GM18499 (cell line): ENCODE measurements around the gene MED13.
A peak's percentile ranks its signal among the peaks of the same experiment; 100 is the strongest.

Experiments
- ATAC-seq: cut with Tn5 transposase; IDR thresholded peaks from one replicate; pipeline ENCODE4 v1.9.1; 2021; ENCODE audit warnings: moderate number of reproducible peaks; ENCODE audit not compliant: insufficient read depth, unreplicated experiment

MED13 gene, protein sequence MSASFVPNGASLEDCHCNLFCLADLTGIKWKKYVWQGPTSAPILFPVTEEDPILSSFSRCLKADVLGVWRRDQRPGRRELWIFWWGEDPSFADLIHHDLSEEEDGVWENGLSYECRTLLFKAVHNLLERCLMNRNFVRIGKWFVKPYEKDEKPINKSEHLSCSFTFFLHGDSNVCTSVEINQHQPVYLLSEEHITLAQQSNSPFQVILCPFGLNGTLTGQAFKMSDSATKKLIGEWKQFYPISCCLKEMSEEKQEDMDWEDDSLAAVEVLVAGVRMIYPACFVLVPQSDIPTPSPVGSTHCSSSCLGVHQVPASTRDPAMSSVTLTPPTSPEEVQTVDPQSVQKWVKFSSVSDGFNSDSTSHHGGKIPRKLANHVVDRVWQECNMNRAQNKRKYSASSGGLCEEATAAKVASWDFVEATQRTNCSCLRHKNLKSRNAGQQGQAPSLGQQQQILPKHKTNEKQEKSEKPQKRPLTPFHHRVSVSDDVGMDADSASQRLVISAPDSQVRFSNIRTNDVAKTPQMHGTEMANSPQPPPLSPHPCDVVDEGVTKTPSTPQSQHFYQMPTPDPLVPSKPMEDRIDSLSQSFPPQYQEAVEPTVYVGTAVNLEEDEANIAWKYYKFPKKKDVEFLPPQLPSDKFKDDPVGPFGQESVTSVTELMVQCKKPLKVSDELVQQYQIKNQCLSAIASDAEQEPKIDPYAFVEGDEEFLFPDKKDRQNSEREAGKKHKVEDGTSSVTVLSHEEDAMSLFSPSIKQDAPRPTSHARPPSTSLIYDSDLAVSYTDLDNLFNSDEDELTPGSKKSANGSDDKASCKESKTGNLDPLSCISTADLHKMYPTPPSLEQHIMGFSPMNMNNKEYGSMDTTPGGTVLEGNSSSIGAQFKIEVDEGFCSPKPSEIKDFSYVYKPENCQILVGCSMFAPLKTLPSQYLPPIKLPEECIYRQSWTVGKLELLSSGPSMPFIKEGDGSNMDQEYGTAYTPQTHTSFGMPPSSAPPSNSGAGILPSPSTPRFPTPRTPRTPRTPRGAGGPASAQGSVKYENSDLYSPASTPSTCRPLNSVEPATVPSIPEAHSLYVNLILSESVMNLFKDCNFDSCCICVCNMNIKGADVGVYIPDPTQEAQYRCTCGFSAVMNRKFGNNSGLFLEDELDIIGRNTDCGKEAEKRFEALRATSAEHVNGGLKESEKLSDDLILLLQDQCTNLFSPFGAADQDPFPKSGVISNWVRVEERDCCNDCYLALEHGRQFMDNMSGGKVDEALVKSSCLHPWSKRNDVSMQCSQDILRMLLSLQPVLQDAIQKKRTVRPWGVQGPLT (N-terminal part only)

DNA sequence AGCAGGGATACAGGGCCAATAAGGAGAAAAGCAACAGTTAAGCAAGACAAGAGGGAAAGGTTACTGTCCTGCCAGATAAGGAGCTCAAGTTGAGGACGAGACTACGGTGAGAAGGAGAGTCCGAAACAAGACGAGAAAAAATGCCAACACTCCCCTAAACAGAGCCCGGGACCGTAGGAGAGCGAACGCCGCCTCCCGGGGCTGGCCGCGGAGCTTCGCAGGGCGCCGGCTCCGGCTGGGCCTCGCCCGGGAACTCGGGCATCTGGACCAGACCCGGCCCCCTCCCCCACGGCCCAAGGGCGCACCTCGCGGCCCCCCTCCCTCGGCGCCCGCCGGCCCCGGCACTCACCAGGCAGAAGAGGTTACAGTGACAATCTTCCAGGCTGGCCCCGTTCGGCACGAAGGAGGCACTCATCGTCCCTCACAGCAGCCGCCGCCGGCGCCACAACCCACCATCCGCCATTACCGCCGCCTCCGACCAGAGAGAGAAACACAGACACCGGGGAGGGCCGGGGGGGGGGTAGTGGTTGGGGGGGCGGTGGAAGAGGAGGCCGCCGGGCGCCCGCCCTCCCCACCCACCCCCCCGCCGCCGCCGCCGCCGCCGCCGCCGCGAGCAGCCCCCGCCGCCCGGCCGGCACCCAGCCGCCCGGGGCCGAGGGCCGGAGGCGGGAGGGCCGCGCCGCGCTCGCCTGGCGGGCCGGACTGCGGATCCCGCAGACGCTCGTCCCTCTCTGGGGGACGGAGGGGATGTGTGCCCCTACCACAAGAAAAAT lies at the start of gene MED13:
MED13 (minus strand) TSS at position 488 of the 773 bp plus-strand sequence; CDS start at position 415, 73 bp downstream.
- ATAC-seq, result no peak

DNA sequence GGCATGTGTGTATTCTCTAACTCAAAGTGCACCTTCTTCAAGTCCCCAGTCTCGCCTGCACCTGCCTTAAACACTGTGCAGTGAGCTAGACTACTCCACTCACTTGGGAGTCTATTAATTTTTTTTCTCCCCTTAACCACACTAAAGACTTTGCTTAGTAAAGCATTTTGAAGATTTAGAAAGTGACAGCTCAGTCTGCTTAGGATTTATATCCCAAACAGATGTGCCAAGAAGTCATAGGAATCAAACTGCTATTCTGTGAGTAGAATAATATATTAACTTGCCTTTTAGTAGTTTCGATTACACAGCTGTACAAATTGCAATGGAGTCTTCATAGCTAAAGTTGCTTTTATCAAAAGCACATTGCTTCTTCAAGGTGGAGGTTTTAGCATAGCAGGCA lies 47.2 kb upstream of the MED13 start:
- no peak for ATAC-seq

DNA sequence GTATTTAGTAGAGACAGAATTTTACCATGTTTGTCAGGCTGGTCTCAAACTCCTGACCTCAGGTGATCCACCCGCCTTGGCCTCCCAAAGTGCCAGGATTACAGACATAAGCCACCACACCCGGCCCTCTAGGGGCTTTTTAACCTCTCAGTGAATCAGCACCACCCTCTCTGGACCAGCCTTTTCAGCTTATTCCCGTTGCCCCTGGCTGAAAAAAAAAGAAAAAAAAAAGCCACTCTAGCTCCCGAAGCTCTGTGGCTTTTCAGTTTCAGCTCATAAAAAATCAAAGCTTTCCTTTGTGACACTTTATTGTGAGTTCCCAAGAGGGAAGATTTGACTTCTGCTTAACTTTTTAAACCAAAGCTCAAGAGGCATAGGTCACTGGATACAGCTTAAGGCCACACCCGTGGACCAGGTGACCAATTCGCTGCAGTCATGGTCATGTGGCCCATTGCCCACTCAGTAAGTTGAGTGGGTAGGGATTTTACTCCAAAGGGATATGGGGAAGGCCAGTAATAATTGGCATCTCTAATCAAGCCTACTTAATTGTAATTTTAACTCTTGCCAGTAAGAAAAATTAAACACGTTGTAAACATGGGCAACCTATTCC lies 46.6 kb upstream of the MED13 start:
- no peak for ATAC-seq

DNA sequence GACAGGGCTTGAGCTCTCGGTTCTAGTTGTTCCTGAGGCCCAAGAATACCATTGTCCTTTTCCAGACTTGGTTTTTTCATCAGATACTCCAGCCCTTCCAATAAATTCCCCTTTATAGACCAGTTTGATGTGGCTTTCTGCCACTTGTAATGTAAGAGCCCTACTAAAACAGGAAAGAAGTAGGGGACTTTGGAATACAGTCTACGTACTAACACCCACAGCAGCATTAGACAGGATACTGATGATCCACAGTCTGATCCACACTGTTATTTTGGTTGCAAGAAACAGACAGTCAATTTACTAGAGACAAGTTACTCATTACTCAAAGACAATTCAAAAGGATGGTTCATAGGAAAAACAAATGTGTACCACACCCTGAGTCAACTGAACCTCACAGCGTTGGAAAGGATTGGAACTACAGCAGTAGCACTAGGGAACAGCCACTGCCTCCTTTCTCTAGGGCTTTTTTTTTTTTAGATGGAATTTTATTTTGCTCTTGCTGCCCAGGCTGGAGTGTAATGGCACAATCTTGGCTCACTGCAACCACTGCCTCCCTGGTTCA lies 45.9 kb upstream of the MED13 start:
- no peak for ATAC-seq

DNA sequence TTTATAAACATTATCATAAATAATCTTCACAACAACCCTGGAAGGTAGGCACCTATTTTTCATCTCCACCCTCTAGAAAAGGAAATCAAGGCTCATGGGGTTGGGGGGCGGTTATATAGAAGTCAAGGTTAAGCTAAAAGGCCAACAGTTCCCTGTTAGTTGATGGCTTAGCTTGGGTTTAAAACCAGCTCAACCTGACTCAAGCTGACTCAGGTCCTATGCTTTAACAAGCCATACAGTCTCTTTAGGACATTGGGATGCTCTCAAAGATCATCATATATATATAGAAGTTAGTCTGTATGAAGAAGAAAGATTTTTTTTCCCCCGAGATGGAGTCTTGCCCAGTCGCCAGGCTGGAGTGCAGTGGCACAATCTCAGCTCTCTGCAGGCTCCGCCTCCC lies 44.8 kb upstream of the MED13 start:
- no peak for ATAC-seq

DNA sequence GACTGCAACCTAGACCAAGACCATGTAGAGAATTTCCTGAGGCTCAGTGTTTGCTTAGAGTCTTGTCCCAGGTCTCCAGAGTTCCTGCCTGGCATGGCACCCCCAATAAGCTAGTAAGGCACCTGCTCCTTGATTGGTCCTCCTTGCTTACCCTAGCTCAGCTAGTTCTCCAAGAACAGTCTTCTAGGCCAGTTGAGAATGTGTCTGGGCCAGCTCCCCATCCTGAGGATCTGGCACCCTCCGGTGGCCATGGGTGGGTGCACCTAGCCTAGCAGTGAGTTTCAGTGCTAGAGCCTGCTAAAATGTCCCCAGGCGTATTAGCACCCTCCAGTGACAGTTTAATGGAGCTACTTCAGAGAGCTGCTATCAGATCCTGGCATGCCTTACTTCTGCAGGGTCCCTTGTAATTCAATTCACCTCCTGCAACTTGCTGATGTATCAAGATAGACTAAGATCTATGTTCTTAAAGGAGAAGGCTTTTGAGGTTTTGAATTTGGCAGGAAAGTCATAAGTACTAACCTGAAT lies 44.4 kb upstream of the MED13 start:
- ATAC-seq, result peak; percentile 97

DNA sequence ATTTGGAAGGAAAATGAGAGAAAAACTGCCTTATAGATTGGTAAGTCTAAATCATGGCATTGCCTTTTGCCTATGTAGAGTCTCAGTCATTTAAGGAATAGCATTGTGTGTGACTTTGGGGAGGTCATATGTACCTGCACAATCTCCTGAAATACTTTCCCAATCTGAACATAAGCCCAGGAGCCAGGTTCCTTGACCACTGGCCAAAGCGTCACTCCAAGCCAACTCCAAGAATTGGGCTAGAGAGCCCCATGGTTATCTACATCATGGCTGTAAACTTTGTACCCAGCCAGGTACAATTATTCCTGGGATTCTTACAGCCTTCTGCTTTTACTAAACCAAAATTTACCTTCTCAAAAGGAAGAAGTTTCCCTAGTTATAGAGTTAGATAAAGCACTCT lies 40.8 kb upstream of the MED13 start:
- no peak for ATAC-seq

DNA sequence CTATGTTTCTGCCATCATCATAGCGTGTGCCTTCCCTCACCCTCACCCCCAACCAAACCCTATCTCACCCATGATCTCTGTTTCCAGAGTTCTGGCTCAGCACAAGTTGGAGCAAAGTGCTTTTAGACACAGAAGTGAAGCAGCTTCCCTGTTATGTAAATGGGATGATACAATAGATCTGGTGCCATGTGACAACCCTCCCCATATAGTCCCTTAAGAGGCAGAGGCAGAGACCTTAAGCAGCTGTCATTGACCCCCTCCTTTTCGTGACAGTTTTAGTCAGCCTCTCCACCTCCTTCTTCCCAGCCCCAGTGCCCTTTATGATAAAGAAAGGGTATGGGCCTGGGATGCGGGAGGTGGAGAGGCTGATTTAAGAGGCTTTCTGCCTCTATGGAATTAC lies 40.3 kb upstream of the MED13 start:
- ATAC-seq, result no peak

DNA sequence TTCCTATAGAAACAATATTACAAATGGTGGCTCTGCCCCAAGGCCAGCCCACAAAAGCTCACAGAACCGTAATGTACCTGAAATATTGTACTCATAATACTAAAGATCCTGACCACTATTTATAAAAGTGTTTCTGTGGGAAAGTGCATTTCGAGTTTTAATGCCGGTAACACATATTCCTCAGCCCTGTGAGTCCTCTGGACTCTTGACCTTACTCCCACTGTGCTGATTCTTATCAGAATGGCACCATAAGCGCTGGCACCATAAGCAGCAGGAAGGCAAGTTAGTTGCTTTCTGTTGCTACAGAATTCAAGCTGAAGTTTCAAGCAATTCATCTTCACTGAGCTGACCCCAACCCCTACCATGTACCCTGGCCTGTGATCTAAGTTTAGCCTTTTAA lies 36.4 kb upstream of the MED13 start:
- ATAC-seq, result no peak

DNA sequence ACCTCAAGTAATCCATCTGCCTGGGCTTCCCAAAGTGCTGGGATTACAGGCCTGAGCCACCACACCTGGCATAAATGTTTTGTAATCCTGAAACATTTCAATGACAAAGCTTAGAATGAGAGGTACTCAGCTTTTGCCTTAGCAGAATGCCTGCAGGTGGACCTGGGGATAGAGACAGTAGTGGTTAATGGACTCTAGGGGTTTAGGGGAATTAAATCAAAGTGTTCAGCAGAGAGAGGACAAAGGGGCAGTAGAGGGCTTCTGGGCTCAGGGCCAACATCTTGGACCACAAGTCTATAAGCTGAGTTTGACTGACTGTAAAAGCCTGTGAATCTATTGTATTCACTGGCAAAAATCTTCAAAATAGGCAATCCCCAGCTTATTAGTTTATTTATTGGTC lies 36.0 kb upstream of the MED13 start:
- ATAC-seq, result no peak

DNA sequence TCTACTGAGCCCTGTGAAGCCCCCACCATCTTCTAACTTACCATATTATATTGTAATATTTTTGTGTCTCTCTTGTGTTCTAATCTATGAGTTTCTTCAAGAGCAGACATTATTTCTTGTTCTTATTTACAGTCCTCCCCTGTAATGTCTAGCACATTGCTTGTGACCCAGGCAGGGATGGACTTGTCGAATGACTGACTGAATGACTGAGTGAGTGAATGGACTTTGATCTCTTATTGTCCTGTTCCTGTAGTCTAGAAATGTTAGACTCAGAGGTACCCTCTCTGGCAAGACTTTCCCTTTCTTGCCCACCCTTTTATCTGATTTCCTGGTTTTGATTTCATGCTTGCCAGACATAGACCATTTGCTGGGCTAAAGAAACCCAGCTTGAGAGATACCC lies 35.0 kb upstream of the MED13 start:
- no peak for ATAC-seq

DNA sequence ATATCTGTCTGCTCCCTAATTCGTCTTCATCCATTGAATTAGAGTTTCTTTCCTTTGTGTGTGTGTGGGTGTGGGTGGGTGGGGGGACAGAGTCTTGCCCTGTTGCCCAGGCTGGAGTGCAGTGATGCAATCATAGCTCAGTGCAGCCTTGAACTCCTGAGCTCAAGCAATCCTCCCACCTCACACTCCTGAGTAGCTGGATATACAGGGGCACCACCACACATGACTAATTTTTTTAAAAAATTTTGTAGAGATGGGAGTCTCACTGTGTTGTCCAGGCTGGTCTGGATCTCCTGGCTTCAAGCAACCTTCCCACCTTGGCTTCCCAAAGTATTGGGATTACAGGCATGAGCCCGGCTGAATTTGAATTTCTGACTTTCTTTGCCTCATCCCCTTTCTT lies 34.5 kb upstream of the MED13 start:
- ATAC-seq, result no peak

DNA sequence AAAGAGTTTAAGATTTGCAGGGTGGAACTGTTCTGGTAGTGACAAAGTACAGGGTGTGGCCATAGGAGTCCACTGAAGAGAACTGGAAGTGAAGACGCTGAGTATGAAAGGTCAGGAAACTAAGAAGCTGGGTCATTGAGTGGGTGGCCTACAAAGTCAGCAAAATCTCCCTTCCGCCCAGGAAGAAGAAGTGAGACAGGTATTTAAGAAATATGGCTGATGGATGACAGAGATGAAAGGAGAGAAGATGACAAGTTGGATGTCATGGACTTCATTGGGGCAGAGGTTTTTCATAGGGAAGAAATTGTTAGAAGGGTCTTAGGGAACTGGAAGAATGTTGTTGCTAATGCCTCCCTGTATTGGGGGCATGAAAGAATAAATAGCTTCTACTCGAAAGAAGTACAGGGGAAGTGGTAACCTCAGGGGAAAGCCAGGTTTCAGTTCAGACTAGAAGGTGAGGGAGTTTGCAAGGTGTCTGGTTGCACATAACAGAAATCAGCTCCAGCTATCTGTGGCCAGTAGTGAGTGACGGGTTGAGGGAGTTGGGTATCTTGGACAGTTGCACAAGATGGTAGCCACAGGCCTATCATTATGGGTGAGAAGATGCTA lies 33.6 kb upstream of the MED13 start:
- ATAC-seq, result peak; percentile 66

DNA sequence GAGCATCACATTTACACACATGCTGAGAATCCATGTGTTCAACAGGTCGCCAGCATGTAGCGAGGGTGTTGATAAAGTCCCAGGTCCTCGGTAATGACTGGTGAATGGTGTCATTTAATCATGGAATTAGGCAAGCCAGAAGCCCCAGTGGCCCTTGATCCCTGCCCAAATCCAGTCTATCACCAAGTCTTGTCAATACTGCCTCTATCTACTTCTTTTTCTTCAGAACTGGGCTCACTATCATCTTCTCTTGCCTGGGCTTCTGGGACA lies 31.3 kb upstream of the MED13 start:
- ATAC-seq, result no peak

DNA sequence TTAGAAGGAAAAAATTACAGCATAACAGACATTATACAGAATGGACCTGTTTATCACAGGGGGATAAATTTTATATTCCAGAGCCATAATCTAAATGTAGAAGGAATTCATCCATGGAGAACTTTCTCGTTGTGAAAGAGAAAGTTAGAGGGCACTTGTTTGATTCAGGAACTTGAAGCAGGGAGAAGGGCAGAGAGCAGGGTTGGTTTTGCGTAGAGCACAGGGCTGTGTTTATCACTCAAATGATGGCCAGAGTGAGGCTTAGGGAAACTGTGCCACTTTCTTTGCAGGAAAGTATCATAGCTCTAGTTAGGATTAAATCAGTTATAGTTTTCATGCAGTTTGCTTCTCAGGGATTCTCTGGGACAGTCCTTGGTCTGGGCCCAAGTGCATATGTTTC lies 29.1 kb upstream of the MED13 start:
- ATAC-seq, result no peak

DNA sequence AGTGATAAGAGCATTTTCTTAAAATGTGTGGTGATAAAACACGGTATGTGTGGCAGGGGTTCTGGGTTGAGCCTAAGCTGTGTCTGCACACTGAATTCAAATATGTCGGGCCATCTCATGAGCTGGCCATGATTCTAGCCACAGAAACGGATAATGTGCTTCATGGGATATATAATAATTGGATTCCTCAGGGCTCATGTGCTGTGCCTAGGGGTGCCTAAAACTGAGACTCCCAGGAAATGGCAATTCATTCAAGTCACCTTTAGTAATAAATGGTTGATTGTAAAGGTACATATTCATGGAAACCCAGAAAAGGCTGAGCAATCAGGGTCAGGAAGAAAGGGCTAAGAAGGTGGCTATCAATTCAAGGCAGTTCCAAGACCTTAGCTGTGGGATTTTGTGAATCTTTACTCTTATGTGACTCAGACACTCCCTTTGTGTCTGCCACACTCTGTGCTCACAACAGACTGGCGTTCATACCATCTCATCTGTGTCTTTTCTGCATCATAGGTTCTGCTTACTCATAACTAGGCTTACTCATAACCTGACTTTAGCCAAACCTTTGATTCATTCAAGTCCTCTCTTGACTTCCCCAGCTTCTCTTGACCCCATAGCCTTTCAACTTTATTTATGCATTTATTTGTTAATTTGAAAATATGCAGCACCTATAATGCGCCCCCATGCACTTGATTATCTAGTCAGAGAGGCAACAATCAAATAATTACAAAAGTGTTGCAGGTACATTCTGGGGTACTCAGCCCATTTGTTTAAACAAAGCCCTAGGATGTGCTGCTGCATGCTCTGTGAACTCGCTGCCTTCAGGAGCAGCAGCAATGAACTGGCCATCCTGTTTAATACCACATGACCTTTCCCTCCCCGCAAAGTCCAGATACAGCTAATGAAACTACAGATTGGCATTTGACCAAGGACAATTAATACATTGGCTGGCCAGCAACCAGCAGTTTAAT lies 28.4 kb upstream of the MED13 start:
- no peak for ATAC-seq

DNA sequence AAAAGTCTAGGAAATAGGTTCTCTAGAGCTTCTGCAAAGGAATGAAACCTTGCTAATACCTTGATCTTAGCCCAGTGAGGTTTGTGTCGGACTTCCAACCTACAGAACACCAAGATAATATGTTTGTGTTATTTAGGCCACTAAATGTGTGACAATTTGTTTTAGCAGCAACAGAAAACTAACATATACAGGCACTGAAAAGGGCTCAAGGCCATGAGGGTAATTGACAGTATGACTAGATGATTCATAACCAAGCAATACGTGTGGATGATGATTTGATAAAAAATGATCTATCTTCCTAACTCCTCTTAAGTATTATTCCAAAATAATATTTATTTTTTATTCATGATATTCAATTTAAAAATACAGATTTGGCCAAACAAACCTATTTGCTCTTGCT lies 27.7 kb upstream of the MED13 start:
- no peak for ATAC-seq

DNA sequence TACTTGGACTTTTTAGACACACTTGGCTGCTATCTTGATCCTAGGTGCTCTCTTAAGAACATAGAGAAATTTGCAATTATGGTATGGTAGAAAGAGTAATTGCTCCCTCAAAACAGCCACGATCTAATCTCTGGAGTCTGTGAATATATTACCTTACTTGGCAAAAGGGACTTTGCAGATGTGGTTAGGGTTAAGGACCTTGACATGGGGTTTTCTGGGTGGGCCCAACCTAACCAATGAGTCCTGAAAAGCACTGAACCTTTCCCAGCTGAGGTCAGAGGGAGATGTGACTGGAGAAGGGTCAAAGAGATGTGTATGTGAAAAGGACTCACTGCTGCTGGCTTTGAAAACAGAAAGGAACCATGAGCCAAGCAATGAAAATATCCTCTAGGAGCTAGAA lies 26.7 kb upstream of the MED13 start:
- no peak for ATAC-seq
